Activated naive CD8-positive, alpha-beta T cell treated with anti-CD3 and anti-CD28 coated beads for 36 hours (primary cell): Measurements from ENCODE around the gene BTBD7. TPM values are rescaled to one million over a fixed set of nuclear protein-coding genes. Genes with fewer than 3 reads are reported as not detected.

Experiments used
- DNase-seq: peaks from one replicate; pipeline ENCODE4 v3.0.0; 2021
- H3K27ac Mint-ChIP-seq: one replicate; pipeline ENCODE4 v1.8.0; 2022; ENCODE audit warnings: mild to moderate bottlenecking, moderate library complexity, mixed read lengths
- H3K27me3 Mint-ChIP-seq: one replicate; pipeline ENCODE4 v1.8.0; 2022; ENCODE audit warnings: mild to moderate bottlenecking, mixed read lengths
- H3K36me3 Mint-ChIP-seq: one replicate; pipeline ENCODE4 v1.8.0; 2021; ENCODE audit warnings: mild to moderate bottlenecking, mixed read lengths
- H3K4me1 Mint-ChIP-seq: one replicate; pipeline ENCODE4 v1.8.0; 2021; ENCODE audit warnings: mixed read lengths
- H3K4me3 Mint-ChIP-seq: one replicate; pipeline ENCODE4 v1.8.0; 2022; ENCODE audit warnings: mild to moderate bottlenecking, moderate library complexity, mixed read lengths
- H3K9me3 Mint-ChIP-seq: one replicate; pipeline ENCODE4 v1.8.0; 2022; ENCODE audit warnings: mixed read lengths
- total RNA-seq, 2 experiments: library from RNA; stranded (reverse); gene quantifications; one replicate each; pipeline ENCODE4 v1.2.3, GENCODE V29; 2021

BTBD7 gene
- total RNA-seq, 2 experiments from 2014 or later, result 14.3 to 14.9 TPM

DNA sequence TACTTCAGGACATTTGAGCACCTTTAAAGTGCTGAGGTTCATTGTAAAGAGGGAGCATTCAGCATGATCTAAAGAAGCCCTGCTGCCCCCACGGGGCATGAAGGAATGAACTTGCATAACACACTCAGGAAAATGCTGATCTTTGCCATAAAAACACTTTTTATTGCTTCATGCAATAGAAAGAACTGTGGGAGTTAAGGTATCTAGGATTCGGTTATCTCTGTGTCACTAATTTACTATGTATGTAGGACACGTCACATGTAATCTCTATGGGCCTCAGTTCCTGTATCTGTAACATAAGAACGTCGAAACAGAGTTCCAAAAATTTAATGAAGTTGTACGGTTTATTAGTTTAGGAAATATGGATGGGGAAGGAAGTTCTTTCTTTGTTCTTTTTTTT is 33.0 kb downstream of the BTBD7 start:
- H3K4me1 Mint-ChIP-seq, result peaks cover 24% of the 10 kb centered on the region
- no peaks in the 10 kb centered on the region for H3K27me3 Mint-ChIP-seq
- no peak overlapping the region for H3K27ac Mint-ChIP-seq
- H3K36me3 Mint-ChIP-seq, result peaks cover 2% of the 10 kb centered on the region
- H3K9me3 Mint-ChIP-seq, result no peaks in the 10 kb centered on the region
- no peak for DNase-seq
- no peak overlapping the region for H3K4me3 Mint-ChIP-seq

DNA sequence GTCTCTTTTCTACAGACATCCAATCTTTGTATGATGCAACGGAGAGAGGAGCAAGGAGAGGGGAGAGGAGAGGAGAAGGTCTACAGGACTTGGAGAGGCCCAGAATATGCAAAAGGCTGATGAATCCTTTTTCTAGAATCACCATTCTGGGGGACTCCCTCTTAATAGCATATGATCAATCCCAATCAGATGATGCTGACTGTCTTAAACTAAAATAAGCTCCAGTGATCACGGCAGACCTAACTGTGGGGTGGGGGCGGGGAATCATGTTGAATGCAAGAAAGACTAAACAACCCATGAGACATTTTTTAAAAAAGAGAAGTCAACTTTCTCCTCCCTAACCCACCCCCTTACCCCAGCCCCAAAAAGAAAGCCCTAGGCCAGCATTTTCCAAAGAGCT is 33.4 kb downstream of the BTBD7 start:
- no peak overlapping the region for H3K27ac Mint-ChIP-seq
- H3K27me3 Mint-ChIP-seq, result no peaks in the 10 kb centered on the region
- H3K4me1 Mint-ChIP-seq, result peaks cover 21% of the 10 kb centered on the region
- H3K36me3 Mint-ChIP-seq, result peaks cover 3% of the 10 kb centered on the region
- no peak for DNase-seq
- no peaks in the 10 kb centered on the region for H3K9me3 Mint-ChIP-seq
- no peak overlapping the region for H3K4me3 Mint-ChIP-seq

DNA sequence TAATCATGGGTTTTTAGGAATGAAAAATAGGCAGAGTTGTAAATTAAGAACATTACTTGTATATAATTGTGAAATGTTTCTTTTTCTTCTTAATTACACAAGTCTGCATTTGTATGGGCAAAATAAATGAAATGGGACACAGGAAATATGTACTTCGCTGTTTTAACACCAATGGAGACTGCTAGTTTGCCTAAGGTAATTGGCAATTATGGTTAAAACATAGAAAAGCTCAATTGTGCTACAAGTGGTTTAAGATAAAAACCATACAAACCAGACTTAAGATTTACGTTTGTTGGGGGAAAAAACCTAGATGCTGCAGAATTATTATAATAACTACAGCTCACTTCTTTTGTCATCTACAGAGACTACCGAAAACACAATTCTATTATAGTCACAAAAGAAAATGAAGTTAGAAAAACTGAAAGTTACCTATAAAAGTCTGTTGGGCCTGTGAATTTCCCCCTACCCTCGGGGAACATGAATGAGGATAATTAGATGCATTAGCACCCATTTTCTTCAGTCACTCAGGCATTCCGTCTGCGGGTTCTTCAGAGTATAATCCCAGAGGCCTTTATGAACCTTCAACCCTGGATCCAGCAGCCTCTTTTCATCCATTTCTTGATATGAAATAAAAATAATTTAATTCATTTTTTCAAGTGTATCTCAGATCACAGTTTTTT is 37.2 kb downstream of the BTBD7 start:
- Mint-ChIP-seq H3K4me1 (peaks cover 21% of the 10 kb centered on the region), H3K27me3 (no peaks in the 10 kb centered on the region), H3K9me3 (no peaks in the 10 kb centered on the region), H3K4me3 (no peak overlapping the region), H3K36me3 (peaks cover 10% of the 10 kb centered on the region), H3K27ac (no peak overlapping the region)
- no peak for DNase-seq

DNA sequence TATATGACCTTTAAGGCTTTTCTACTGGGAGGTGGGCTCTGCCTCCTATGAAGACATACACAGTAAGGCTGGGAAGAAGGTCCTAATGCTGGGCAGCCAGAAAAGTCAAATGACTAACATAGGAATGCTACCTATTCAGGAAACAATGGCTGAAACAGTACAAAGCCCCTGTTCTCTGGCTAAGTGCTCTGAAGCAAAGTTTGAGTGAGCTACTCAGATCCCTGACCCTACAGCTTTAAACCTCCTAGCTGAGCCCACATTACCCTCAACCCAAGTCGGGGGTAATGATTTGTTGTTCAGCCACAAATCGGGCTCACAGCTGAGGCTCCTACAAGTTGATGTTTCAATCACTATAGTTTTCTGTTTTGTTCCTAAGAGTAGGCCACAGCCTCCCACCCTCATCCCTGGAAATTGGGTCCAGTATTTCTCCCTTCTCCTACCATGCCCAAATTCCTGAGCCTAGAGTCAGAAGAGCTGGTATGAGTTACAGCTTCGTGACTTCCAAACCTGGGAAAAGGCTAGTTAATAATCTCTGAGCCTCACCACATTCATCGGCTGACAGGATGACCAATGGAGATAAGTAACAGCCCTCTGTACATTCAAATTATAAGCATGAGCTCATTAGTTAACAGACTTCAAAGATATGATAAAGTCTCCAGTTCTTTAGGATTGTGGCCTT is 46.5 kb downstream of the BTBD7 start:
- H3K4me1 Mint-ChIP-seq, result peaks cover 18% of the 10 kb centered on the region
- H3K27me3 Mint-ChIP-seq, result no peaks in the 10 kb centered on the region
- H3K9me3 Mint-ChIP-seq, result no peaks in the 10 kb centered on the region
- no peak for DNase-seq
- no peak overlapping the region for H3K27ac Mint-ChIP-seq
- peaks cover 13% of the 10 kb centered on the region for H3K36me3 Mint-ChIP-seq
- H3K4me3 Mint-ChIP-seq, result no peak overlapping the region

DNA sequence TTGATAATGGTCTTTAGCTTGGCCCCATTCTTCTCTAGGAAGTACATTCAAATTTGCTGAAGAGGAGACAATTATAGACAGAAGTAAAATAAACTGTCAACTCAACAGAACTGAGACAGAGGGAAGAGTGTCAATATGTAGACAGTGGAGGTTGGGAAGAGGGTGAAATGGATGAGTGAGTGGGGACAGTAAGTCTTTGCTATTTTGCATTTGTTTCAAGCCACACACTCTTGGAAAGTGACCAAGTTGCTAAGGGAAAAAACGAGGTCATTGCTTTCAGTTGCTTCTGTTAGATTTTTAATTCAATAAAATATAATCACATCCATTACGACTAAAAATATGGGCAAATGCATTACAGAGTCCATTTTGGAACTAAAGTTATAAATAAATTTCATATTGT is 47.8 kb downstream of the BTBD7 start:
- Mint-ChIP-seq H3K36me3 (peaks cover 13% of the 10 kb centered on the region), H3K4me3 (no peak overlapping the region), H3K9me3 (no peaks in the 10 kb centered on the region), H3K27me3 (no peaks in the 10 kb centered on the region), H3K27ac (no peak overlapping the region), H3K4me1 (peaks cover 18% of the 10 kb centered on the region)
- DNase-seq, result no peak

DNA sequence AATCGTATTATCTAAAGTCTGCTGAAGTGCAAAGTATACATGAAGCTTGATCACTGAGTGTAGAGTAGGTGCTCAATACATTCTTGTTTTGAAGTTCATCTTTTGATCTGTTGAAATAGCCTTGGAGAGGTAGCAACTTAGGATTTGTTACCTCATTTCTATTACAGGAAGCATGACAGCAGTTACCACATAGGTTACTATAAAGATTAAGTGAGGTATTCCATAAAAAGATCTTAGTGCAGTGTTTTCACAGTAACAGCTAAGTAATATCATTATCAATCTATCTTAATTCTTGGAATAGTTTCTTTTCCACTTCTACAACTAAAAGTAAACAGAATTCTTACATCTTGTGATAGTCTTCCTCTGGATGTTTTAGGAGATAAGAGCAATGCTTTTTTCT is 50.9 kb downstream of the BTBD7 start:
- H3K4me3 Mint-ChIP-seq, result no peak overlapping the region
- no peaks in the 10 kb centered on the region for H3K9me3 Mint-ChIP-seq
- no peaks in the 10 kb centered on the region for H3K27me3 Mint-ChIP-seq
- DNase-seq, result no peak
- H3K4me1 Mint-ChIP-seq, result peaks cover 12% of the 10 kb centered on the region
- peaks cover 4% of the 10 kb centered on the region for H3K36me3 Mint-ChIP-seq
- H3K27ac Mint-ChIP-seq, result no peak overlapping the region

DNA sequence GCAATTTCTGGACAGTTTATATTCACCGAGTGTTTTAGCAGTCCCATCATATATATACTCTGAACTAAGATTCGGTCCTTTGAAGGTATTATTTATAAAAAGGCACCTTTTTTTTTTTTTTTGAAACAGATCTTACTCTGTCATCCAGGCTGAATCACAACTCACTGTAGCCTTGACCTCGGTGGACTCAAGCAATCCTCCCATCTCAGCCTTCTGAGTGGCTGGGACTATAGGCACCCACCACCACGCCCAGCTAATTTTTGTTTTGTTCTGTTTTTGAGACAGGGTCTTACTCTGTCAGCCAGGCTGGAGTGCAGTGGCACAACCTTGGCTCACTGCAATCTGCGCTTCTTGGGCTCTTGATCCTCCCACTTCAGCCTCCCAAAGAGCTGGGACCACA is 52.1 kb downstream of the BTBD7 start:
- peaks cover 4% of the 10 kb centered on the region for H3K36me3 Mint-ChIP-seq
- no peak for DNase-seq
- H3K4me3 Mint-ChIP-seq, result no peak overlapping the region
- H3K27ac Mint-ChIP-seq, result no peak overlapping the region
- peaks cover 12% of the 10 kb centered on the region for H3K4me1 Mint-ChIP-seq
- no peaks in the 10 kb centered on the region for H3K9me3 Mint-ChIP-seq
- H3K27me3 Mint-ChIP-seq, result no peaks in the 10 kb centered on the region

DNA sequence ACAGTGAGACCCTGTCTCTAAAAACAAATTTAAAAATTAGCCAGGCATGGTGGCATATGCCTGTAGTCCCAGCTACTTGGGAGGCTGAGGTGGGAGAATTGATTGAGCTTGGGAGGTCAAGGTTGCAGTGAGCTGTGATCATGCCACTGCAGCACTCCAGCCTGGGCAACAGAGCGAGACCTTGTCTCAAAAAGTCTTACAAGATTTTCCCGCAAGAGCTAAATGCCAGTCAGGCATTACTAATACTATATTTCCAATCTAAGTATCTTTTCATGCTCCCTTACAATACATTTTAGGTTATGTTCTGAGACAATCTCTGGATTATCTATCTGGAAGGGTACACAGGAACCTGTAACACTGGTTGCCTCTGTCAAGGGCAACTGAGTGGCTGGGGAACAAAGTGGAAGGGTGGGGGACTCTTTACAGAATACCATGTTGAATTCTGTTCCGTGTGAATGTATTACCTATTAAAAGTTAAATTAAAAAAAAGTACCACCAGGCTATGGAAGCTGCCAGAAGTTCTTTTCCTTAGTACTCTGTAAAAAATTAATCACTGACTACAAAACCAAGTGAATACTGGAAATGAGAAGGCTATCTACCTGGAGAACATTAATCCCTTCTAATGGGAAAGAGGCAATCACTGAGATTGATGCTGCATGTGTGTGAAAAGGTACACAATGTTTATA is 56.7 kb downstream of the BTBD7 start:
- Mint-ChIP-seq H3K9me3 (no peaks in the 10 kb centered on the region), H3K4me1 (no peaks in the 10 kb centered on the region), H3K36me3 (peaks cover 2% of the 10 kb centered on the region), H3K4me3 (no peak overlapping the region), H3K27me3 (no peaks in the 10 kb centered on the region), H3K27ac (no peak overlapping the region)
- DNase-seq, result no peak

DNA sequence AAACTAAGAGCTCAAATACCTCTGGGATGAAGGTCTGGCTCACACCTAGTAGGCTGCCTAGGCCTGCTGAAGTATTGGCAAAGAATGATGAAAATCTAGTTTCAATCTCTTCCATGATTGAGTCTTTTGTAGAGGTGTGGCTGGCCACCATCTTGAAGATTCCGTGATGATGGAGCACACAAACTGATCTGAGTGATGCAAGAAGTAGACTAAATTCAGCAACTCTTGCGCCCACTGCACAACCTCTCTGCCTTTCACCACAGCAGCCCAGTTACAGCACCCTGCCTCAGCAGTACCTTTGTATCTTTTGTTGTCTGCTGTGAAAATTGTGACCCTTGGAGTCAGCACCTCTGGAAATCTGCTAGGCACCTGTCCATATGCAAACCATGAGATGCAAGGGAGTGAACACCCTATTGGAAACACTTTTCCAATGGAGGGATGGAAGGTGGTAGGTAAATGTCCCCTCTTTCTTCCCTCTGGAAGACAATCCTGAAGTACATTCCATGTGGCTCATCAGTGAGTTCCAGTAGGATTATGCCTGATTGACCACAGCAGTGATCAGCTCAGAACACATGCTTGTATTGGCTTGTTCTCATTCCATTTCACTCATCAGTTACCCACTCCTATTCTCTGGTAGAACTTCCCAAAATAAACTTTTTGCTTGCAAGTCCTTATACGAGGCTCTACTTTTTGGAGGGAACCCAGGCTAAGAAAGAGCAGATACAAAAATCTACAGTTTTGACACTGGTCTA is 58.6 kb downstream of the BTBD7 start:
- Mint-ChIP-seq H3K4me1 (no peaks in the 10 kb centered on the region), H3K4me3 (no peak overlapping the region), H3K9me3 (no peaks in the 10 kb centered on the region), H3K27ac (no peak overlapping the region), H3K27me3 (no peaks in the 10 kb centered on the region), H3K36me3 (peaks cover 2% of the 10 kb centered on the region)
- DNase-seq, result no peak

DNA sequence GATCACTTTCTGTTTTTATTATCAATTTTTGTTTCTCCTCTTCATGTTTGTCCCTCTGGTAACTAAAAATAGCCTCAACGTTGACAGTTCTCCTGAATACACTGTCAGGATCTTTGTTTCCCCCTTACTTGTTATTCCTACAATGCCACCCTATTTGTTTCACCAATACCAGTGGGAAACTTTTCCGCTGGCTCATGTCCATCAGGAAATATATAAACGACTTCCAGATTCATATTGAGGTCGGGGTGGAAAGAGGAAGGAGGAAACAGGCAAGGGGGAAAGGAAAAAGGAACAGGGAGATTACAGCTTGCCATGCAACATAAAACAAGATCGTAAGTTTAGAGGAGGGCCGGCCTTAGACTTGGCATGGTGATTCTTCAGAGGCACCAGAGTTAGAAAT is 61.7 kb downstream of the BTBD7 start:
- H3K9me3 Mint-ChIP-seq, result no peaks in the 10 kb centered on the region
- peaks cover 6% of the 10 kb centered on the region for H3K4me1 Mint-ChIP-seq
- peaks cover 2% of the 10 kb centered on the region for H3K36me3 Mint-ChIP-seq
- DNase-seq, result no peak
- no peak overlapping the region for H3K27ac Mint-ChIP-seq
- no peaks in the 10 kb centered on the region for H3K27me3 Mint-ChIP-seq
- H3K4me3 Mint-ChIP-seq, result no peak overlapping the region

DNA sequence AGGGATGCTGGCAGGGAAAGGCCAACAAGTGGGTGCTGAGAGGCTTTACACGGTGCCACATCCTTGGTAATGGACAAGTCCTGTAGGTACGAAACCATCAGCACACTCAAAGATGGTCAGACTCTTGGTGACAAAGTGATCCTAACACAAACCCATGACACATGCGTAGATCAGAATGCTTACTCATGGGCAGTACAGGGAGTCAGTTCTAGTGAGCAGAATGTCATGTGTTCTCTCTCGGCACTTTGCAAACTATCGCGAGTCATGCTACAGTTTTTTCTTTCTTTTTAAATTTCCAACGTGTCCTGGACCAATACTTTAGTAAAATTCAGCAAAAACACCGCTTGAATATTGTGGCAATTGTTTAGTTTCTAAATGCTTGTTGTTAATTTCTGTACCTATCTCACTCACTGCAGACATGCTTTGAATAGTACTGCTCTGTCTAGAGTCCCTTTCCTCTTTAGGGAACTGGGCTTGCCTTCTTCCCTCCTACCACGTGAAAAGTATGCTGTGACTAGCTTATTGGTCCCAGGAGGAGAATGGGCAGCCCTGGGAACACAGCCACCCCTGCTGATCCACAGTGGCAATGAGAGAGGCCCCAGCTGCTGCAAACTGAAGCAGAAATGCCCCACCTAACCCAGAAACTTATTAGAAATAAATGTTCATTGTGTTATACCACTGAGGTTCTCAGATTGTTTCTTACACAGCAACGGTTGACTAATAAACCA is 63.3 kb downstream of the BTBD7 start:
- DNase-seq, result no peak
- peaks cover 7% of the 10 kb centered on the region for H3K4me1 Mint-ChIP-seq
- no peaks in the 10 kb centered on the region for H3K9me3 Mint-ChIP-seq
- no peaks in the 10 kb centered on the region for H3K27me3 Mint-ChIP-seq
- no peak overlapping the region for H3K4me3 Mint-ChIP-seq
- H3K27ac Mint-ChIP-seq, result no peak overlapping the region
- peaks cover 3% of the 10 kb centered on the region for H3K36me3 Mint-ChIP-seq

DNA sequence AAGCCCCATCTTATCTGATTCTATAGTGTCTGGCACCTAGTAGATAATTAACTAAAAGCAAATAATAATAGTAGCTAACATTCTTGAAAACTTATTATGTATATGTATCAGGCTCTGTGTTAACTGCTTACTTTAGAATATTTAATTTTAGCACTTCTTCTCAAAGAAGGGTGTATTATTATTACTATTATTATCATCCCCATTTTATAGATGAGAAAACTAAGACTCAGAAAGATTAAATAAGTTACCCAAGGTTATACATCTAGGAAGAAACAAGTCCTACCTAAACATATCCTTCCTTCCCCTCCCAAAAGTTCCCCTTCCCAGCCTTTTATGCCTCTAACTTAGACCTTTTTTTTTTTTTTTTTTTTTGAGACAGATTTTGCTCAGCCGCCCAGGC is 64.4 kb downstream of the BTBD7 start:
- Mint-ChIP-seq H3K4me1 (peaks cover 14% of the 10 kb centered on the region), H3K27me3 (no peaks in the 10 kb centered on the region), H3K4me3 (no peak overlapping the region), H3K36me3 (peaks cover 6% of the 10 kb centered on the region), H3K9me3 (no peaks in the 10 kb centered on the region), H3K27ac (no peak overlapping the region)
- DNase-seq, result no peak

DNA sequence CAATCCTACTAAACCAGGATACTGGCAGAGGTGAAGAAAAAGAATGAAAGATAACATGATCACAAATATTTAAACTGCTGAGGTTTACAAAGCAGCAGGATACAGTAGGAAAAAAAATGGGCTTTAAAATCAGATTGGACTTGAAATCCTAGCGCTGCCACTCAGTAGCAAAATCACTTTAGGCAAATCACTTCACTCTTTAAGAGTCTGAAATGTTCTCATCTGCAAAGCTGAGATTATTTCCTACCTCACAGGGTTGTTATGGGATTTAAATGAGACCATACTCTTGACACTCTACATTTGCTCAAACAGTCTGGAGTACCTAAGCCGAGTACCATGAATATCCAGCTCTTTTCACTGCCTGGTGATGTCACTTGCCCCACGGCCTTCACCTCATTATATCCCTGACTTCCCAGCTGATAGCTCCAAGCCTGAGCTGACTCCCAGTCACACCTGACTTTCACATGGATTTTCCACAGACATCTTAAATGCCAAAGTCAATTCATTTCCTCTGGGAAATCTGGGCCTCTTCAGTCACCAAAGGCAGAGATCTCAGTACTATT is 65.6 kb downstream of the BTBD7 start:
- H3K27me3 Mint-ChIP-seq, result no peaks in the 10 kb centered on the region
- H3K9me3 Mint-ChIP-seq, result no peaks in the 10 kb centered on the region
- H3K36me3 Mint-ChIP-seq, result peaks cover 9% of the 10 kb centered on the region
- no peak overlapping the region for H3K27ac Mint-ChIP-seq
- no peak for DNase-seq
- peaks cover 16% of the 10 kb centered on the region for H3K4me1 Mint-ChIP-seq
- H3K4me3 Mint-ChIP-seq, result no peak overlapping the region

DNA sequence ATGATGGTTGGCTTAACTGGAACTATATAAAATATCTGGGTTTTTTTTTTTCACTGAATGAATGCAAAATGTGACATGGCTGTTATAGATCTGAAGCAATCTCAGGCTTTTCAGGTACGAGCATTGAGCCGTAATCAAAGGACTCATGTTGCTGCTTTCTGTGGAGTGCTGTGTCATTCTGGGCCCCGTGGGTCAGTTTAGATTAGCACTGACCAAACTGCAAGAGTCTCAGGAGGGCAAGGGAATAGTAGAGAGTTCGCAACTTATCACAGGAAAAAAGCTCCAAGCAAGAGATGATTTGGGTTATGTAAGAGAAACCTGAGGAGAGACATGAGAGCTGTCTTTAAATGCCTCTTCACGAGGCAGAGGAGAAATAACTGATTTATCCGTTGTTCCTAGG is 66.7 kb downstream of the BTBD7 start:
- DNase-seq, result no peak
- Mint-ChIP-seq H3K9me3 (no peaks in the 10 kb centered on the region), H3K4me3 (no peak overlapping the region), H3K36me3 (peaks cover 9% of the 10 kb centered on the region), H3K27me3 (no peaks in the 10 kb centered on the region), H3K4me1 (peaks cover 18% of the 10 kb centered on the region), H3K27ac (no peak overlapping the region)
